ENCODE measurements around the gene PRRC2A. TPM values are rescaled to one million over a fixed set of nuclear protein-coding genes. Genes with fewer than 3 reads are reported as not detected.

The PRRC2A gene
- total RNA-seq, 4 donors from 2014 or later: 42.8 to 84.9 (median 67.7) TPM

GRCh38 chr6:31574106-31575061 is 46.1 kb upstream of the PRRC2A start:
- TF ChIP-seq POLR2A (IDR thresholded peaks at IDR 0.05) (no peak), CTCF (IDR thresholded peaks at IDR 0.05) (no peak)
- Histone ChIP-seq H3K4me1 (peaks cover 0 to 8% (median 0%) of the 10 kb centered on the region in 3 donors), H3K27ac (peak overlapping the region in 3 of 4 donors; percentile 31 to 75 (median 49)), H3K9me3 (no peaks in the 10 kb centered on the region), H3K4me3 (peak overlapping the region in 1 of 4 donors; percentile 57), H3K27me3 (peaks cover 0 to 11% (median 0%) of the 10 kb centered on the region in 4 donors), H3K36me3 (no peaks in the 10 kb centered on the region)
- intact Hi-C loops (cut with DNase I): no loop called here
- no peak for DNase-seq
- 73 to 82% methylated on average over 13 to 14 of the region's 14 CpGs for WGBS, 2 donors

- H3K27ac ChIP-seq: peak within 1 kb of the TSS; percentile 31 to 75 (median 59)
- WGBS, 2 donors: 38 to 52% methylated on average over 9 to 12 of the region's 19 CpGs
- peak within 1 kb of the TSS; percentile 10 to 57 (median 31) for H3K4me3 ChIP-seq
- intact Hi-C loops (cut with DNase I): no loop called here
- TF ChIP-seq CTCF (IDR thresholded peaks at IDR 0.05) (no peak), POLR2A (IDR thresholded peaks at IDR 0.05) (peak in 2 of 4 donors; percentile 53 to 74)
- H3K27me3 ChIP-seq: peaks cover 0 to 11% (median 0%) of the 10 kb centered on the region in 4 donors
- H3K4me1 ChIP-seq: peaks cover under 1 to 13% (median 2%) of the 10 kb centered on the region in 3 donors
- H3K36me3 ChIP-seq: no peaks in the 10 kb centered on the region
- no peaks in the 10 kb centered on the region for H3K9me3 ChIP-seq
- no peak for DNase-seq
These were observed 45.1 kb upstream of the PRRC2A start, which contains the start of gene TNF for GRCh38 chr6:31575335-31575901. Gene TNF (plus strand): TSS chr6:31575565. CDS start chr6:31575742, 177 bp downstream.

GRCh38 chr6:31575952-31576685 is 44.4 kb upstream of the PRRC2A start:
- H3K27ac ChIP-seq: peak overlapping the region; percentile 1 to 75 (median 59)
- 58 to 72% methylated on average over 8 of the region's 8 CpGs for WGBS, 2 donors
- H3K4me1 ChIP-seq: peaks cover 4 to 20% (median 10%) of the 10 kb centered on the region in 3 donors
- TF ChIP-seq POLR2A (IDR thresholded peaks at IDR 0.05) (no peak), CTCF (IDR thresholded peaks at IDR 0.05) (no peak)
- no peaks in the 10 kb centered on the region for H3K9me3 ChIP-seq
- peaks cover 0 to 11% (median 0%) of the 10 kb centered on the region in 4 donors for H3K27me3 ChIP-seq
- intact Hi-C loops (cut with DNase I): no loop called here
- no peak for DNase-seq
- H3K36me3 ChIP-seq: no peaks in the 10 kb centered on the region
- peak overlapping the region; percentile 10 to 57 (median 31) for H3K4me3 ChIP-seq

GRCh38 chr6:31576897-31577578 is 43.5 kb upstream of the PRRC2A start:
- peaks cover 10 to 29% (median 16%) of the 10 kb centered on the region in 3 donors for H3K4me1 ChIP-seq

More at GRCh38 chr6:31576897-31577578, 43.5 kb upstream of the PRRC2A start:
- H3K27ac ChIP-seq: peak overlapping the region in 2 of 4 donors; percentile 39 to 75
- no peaks in the 10 kb centered on the region for H3K9me3 ChIP-seq
- intact Hi-C loops (cut with DNase I): no loop called here
- peak overlapping the region in 2 of 4 donors; percentile 37 to 57 for H3K4me3 ChIP-seq
- peaks cover 0 to 12% (median 0%) of the 10 kb centered on the region in 4 donors for H3K27me3 ChIP-seq
- DNase-seq: no peak
- H3K36me3 ChIP-seq: no peaks in the 10 kb centered on the region
- 65 to 72% methylated on average over 8 to 9 of the region's 19 CpGs for WGBS, 2 donors
- TF ChIP-seq CTCF (IDR thresholded peaks at IDR 0.05) (no peak), POLR2A (IDR thresholded peaks at IDR 0.05) (no peak)
